Astrocyte of the cerebellum (primary cell): ENCODE data around the gene PSMB7.
A peak's percentile ranks its signal among the peaks of the same experiment; 100 is the strongest.

ENCODE experiments used
- DNase-seq: peaks from one replicate; pipeline ENCODE4 v3.0.0-alpha.2; 2011; ENCODE audit warnings: low read depth
- H3K4me3 ChIP-seq: 2 replicates; pipeline ENCODE4 v1.5.1; 2011; ENCODE audit warnings: mild to moderate bottlenecking, low read depth, low read length, moderate library complexity
- in situ Hi-C: cut with HindIII; loops from 2 replicates; pipeline ENCODE4 v1.10.0; 2017; ENCODE audit warnings: low sequenced_read_pairs
- TF ChIP-seq, protein P1 (sequence below): IDR thresholded peaks from 2 replicates; pipeline ENCODE4 v1.5.1; 2012; ENCODE audit warnings: low read length, low read depth, moderate library complexity, mild to moderate bottlenecking; ENCODE audit errors: missing control alignments

The PSMB7 gene

DNA sequence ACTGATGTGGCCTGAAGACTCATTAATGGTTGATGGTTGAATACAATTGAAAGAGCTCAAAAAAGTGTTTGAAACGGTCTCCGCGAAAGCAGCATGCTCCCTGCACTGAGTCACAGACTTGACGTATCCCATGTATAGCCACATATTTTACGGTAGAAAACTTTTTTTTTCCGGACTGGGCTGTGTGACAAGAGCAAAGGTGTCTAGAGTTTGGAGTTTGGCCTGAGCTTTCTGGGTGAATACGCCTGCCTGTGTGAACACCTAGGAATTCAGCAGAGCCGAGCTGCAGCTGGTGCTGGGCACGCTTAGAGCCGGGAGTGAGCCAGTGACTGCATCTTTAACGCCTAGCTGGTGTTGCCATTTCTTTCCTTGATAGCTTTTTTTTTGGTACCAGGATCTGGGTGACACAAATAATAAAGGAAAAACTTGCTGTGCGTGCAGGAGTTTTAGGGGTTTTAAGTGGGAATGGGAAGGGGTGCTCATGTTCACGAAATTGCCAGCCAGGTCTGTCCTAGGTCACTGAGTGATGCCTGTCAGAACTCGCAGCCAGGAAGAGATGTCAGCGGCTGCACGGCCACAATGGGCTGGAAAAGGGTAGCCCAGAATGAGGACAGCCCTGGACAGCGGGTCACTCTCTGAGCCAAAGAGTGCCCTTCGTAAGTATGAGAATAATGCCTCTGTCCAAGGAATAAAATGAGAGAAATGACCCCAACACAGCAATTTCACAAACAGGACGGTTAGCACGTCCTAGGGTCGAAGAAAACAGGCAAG lies 51.7 kb downstream of the PSMB7 start:
- in situ Hi-C loops: no loop called here
- H3K4me3 ChIP-seq: no peak overlapping the region
- DNase-seq: peak; percentile 83
- TF ChIP-seq, protein P1, sequence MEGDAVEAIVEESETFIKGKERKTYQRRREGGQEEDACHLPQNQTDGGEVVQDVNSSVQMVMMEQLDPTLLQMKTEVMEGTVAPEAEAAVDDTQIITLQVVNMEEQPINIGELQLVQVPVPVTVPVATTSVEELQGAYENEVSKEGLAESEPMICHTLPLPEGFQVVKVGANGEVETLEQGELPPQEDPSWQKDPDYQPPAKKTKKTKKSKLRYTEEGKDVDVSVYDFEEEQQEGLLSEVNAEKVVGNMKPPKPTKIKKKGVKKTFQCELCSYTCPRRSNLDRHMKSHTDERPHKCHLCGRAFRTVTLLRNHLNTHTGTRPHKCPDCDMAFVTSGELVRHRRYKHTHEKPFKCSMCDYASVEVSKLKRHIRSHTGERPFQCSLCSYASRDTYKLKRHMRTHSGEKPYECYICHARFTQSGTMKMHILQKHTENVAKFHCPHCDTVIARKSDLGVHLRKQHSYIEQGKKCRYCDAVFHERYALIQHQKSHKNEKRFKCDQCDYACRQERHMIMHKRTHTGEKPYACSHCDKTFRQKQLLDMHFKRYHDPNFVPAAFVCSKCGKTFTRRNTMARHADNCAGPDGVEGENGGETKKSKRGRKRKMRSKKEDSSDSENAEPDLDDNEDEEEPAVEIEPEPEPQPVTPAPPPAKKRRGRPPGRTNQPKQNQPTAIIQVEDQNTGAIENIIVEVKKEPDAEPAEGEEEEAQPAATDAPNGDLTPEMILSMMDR: no peak

- in situ Hi-C loops: no loop called here
- TF ChIP-seq, protein P1: no peak
- DNase-seq: no peak
- H3K4me3 ChIP-seq: no peak overlapping the region
Measured at GRCh38 chr9:124361128-124361527, 54.1 kb downstream of the PSMB7 start.

GRCh38 chr9:124359855-124360678 lies 55.2 kb downstream of the PSMB7 start:
- TF ChIP-seq, protein P1: no peak
- no peak overlapping the region for H3K4me3 ChIP-seq
- in situ Hi-C loops: no loop called here
- DNase-seq: no peak

DNA sequence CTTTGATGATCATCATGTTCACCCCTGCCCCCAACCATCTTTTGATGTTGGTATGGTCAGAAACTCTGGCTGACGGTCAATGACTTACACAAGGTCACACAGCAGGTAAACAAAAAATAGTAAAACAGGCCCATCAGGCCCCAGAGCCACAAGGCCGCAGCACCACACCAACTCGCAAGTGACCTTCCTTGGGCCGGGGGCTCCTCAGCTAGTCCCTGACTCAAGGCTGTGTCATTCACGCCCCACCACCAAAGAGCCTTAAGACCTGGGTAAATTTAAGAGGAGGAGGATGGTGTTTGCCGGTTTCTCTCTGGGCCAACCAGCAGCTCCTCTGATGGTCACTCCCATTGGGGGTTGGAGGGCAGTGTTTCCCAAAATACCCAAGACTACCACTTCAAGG lies 55.8 kb downstream of the PSMB7 start:
- no peak overlapping the region for H3K4me3 ChIP-seq
- no peak for DNase-seq
- TF ChIP-seq, protein P1: no peak
- in situ Hi-C loops: no loop called here

DNA sequence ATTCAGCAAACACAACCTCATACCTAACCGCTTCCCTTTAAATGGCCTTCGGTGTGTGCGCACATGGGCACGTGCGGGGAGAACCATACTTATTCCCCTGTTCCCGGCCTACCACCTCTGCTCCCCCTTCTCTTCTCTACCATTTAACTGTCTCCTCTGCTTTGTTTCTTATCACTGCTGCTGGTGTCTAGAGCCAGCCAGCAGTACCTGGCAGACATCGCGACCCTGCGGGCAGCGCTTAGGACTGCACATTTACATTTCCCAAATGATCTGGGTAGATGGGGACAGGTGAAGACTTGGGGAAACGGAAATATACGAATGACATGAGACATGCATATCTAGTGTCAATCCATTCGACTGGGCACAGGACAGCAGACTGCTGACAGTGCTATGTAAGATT lies 56.6 kb downstream of the PSMB7 start:
- no peak for DNase-seq
- TF ChIP-seq, protein P1: no peak
- no peak overlapping the region for H3K4me3 ChIP-seq
- in situ Hi-C loops: no loop called here

GRCh38 chr9:124357721-124358361 lies 57.4 kb downstream of the PSMB7 start:
- TF ChIP-seq, protein P1: no peak
- no peak overlapping the region for H3K4me3 ChIP-seq
- no peak for DNase-seq
- in situ Hi-C loops: no loop called here
